Calu3 (cell line): ENCODE data around the gene LATS2. TPM values are rescaled to one million over a fixed set of nuclear protein-coding genes. Genes with fewer than 3 reads are reported as not detected.

Experiments
- BruUV-seq: library from RNA; stranded (reverse); fragments of 400-500 nt; replicated peaks from 2 replicates; lab custom pipeline; 2021; lab: Mats Ljungman, UMichigan
- CTCF ChIA-PET: fragments of 300-600 bp; sonication (Branson Sonifier 250); formaldehyde crosslinking; loops from one replicate; lab custom pipeline; 2022; ENCODE audit warnings: antibody characterized with exemption; lab: Charles Lee
- DNase-seq: peaks from one replicate; pipeline ENCODE4 v3.0.0; 2022
- H3K27ac Mint-ChIP-seq: one replicate; pipeline ENCODE4 v1.8.0; 2022; ENCODE audit warnings: mixed read lengths; ENCODE audit not compliant: unreplicated experiment
- H3K27me3 Mint-ChIP-seq: one replicate; pipeline ENCODE4 v1.8.0; 2022; ENCODE audit warnings: mixed read lengths; ENCODE audit not compliant: unreplicated experiment
- H3K36me3 Mint-ChIP-seq: one replicate; pipeline ENCODE4 v1.8.0; 2022; ENCODE audit warnings: mild to moderate bottlenecking, moderate library complexity, mixed read lengths; ENCODE audit not compliant: insufficient read depth, unreplicated experiment
- H3K4me1 Mint-ChIP-seq: one replicate; pipeline ENCODE4 v1.8.0; 2022; ENCODE audit warnings: mild to moderate bottlenecking, low read depth, mixed read lengths; ENCODE audit not compliant: unreplicated experiment
- H3K4me3 Mint-ChIP-seq: one replicate; pipeline ENCODE4 v1.8.0; 2022; ENCODE audit warnings: mild to moderate bottlenecking, low read depth, moderate library complexity, mixed read lengths; ENCODE audit not compliant: unreplicated experiment
- H3K9me3 Mint-ChIP-seq: one replicate; pipeline ENCODE4 v1.8.0; 2022; ENCODE audit warnings: low read depth, mixed read lengths; ENCODE audit not compliant: unreplicated experiment
- intact Hi-C: fragments of 100-400 bp; cut with micrococcal nuclease; formaldehyde crosslinking; loops from one replicate; pipeline ENCODE4 v1.10.0; 2022; ENCODE audit not compliant: unreplicated experiment
- total RNA-seq: library from RNA; stranded (reverse); gene quantifications from 2 replicates; pipeline ENCODE4 v1.2.3, GENCODE V29; 2022
- TF ChIP-seq, protein P1 (sequence below): fragments of 200-600 bp; IDR thresholded peaks from one replicate; pipeline ENCODE4 v1.8.0; 2022; ENCODE audit warnings: antibody characterized with exemption; ENCODE audit not compliant: unreplicated experiment

LATS2 gene
- total RNA-seq, 1 experiment from 2014 or later: 19.3 TPM

DNA sequence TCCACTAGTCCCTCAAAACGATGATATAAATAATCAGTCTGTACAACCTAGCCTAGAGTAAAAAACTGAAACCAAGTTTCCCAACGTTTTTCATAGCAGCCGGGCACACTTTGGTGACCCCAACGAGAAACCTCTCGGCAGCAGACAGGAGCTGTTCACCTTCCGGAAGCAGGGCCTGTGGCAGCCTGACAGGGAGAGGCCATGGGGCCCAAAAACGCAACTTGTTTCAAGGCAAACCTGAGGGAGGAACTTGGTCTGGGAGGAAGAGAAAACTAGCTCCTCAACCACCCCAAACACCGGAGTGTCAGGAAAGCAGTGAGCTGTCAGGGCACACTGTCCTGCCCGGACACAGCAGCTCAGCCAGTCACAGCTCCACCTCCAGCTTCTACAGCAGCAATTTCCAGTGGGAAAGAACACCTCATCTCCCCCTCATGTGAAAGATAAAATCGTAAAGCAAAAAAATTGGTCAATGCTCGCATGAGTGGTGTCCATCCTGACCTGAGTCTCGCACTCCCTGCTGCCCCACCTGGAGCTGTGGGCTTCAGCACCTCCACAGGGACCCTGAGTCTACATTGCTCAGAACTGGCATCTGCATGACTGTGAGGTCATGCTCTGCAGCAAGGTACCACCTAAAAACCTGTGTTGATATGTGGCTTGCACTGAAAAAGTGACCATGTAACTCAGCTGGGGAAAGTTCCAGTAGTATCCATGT is 40.6 kb upstream of the LATS2 start:
- H3K9me3 Mint-ChIP-seq: no peaks in the 10 kb centered on the region
- H3K27me3 Mint-ChIP-seq: no peaks in the 10 kb centered on the region
- H3K36me3 Mint-ChIP-seq: no peaks in the 10 kb centered on the region
- H3K27ac Mint-ChIP-seq: no peak overlapping the region
- DNase-seq: no peak
- no TSS peak for BruUV-seq
- CTCF ChIA-PET: no interaction called here
- TF ChIP-seq, protein P1, sequence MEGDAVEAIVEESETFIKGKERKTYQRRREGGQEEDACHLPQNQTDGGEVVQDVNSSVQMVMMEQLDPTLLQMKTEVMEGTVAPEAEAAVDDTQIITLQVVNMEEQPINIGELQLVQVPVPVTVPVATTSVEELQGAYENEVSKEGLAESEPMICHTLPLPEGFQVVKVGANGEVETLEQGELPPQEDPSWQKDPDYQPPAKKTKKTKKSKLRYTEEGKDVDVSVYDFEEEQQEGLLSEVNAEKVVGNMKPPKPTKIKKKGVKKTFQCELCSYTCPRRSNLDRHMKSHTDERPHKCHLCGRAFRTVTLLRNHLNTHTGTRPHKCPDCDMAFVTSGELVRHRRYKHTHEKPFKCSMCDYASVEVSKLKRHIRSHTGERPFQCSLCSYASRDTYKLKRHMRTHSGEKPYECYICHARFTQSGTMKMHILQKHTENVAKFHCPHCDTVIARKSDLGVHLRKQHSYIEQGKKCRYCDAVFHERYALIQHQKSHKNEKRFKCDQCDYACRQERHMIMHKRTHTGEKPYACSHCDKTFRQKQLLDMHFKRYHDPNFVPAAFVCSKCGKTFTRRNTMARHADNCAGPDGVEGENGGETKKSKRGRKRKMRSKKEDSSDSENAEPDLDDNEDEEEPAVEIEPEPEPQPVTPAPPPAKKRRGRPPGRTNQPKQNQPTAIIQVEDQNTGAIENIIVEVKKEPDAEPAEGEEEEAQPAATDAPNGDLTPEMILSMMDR: no peak
- no peaks in the 10 kb centered on the region for H3K4me1 Mint-ChIP-seq
- H3K4me3 Mint-ChIP-seq: no peak overlapping the region
- intact Hi-C loops: no loop called here

DNA sequence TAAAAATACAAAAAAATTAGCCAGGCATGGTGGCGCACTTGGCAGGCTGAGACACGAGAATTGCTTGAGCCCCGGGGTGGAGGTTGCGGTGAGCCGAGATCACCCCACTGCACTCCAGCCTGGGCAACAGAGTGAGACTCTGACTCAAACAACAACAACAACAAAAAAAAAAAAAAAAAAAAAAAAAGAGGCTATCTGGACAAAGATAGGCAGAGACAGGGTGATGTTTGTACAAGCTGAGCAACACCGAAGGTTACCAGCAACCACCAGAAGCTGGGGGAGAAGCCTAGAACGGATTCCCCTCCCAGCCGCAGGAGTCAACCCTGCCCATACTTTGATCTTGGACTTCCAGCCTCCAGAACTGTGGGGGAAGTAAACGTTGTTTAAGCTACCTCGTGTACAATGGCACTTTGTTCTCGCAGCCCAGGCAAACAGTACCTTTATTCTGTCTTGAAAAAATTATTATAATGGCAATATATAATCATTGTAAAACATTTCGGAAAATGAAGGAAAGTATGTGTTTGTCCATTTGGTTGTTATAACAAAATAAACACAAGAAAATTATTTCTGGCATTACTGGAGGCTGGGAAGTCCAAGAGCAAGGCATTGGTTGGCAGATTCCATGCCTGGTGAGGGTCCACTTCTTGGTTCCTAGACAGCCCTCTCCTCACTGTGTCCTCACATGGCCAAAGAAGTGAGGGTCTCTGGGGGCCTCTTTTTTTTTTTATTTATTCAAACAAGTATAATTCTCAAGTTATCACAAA is 39.8 kb upstream of the LATS2 start:
- intact Hi-C loops: no loop called here
- CTCF ChIA-PET: no interaction called here
- Mint-ChIP-seq H3K4me3 (no peak overlapping the region), H3K9me3 (no peaks in the 10 kb centered on the region), H3K27ac (no peak overlapping the region), H3K27me3 (no peaks in the 10 kb centered on the region), H3K4me1 (no peaks in the 10 kb centered on the region), H3K36me3 (no peaks in the 10 kb centered on the region)
- peak; percentile 7 for DNase-seq
- TF ChIP-seq, protein P1: no peak
- no TSS peak for BruUV-seq

DNA sequence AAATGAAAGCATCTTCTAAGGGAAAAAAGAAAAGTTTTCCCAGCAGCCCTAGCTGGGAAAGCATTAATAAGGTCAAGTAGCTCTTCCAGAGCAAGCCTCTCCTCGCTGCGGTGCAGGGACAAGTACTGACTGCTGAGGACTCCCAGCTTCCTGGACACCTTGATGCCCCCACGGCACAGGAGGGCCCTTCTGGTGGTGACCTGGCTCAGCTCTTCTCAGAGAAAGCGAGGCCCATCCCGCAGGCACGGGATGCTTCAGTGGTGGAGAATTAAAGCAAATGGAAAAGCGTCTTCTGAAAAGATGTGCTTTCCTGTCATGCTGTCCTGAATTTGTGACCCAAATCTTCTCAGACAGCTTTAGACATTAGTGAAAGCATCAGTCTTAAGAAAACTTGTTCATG is 38.8 kb upstream of the LATS2 start:
- H3K9me3 Mint-ChIP-seq: no peaks in the 10 kb centered on the region
- H3K27ac Mint-ChIP-seq: no peak overlapping the region
- intact Hi-C loops: no loop called here
- H3K36me3 Mint-ChIP-seq: no peaks in the 10 kb centered on the region
- BruUV-seq: no TSS peak
- no peaks in the 10 kb centered on the region for H3K27me3 Mint-ChIP-seq
- TF ChIP-seq, protein P1: no peak
- DNase-seq: no peak
- no peak overlapping the region for H3K4me3 Mint-ChIP-seq
- no peaks in the 10 kb centered on the region for H3K4me1 Mint-ChIP-seq
- CTCF ChIA-PET: no interaction called here

DNA sequence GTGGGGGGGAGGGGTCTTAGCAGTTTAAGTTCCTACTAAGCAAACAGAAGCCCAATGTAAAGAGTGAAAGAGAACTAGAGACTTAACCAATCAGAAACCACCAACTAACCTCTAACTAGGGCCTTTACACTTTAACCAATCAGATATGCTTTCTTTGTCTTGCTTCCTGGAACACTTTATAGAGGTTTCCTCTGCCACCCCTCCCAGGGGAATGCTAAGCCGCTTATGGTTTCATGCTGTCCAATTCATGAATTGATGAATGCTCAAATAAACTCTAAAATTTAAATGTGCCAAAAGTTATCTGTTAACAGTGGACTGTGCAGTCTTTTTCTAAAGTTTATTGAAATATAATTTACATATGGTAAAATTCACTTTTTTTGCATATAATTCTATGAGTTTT is 33.9 kb upstream of the LATS2 start:
- H3K27ac Mint-ChIP-seq: no peak overlapping the region
- intact Hi-C loops: no loop called here
- no TSS peak for BruUV-seq
- no peaks in the 10 kb centered on the region for H3K9me3 Mint-ChIP-seq
- no peaks in the 10 kb centered on the region for H3K27me3 Mint-ChIP-seq
- no peak overlapping the region for H3K4me3 Mint-ChIP-seq
- CTCF ChIA-PET: no interaction called here
- TF ChIP-seq, protein P1: no peak
- no peak for DNase-seq
- no peaks in the 10 kb centered on the region for H3K4me1 Mint-ChIP-seq
- H3K36me3 Mint-ChIP-seq: no peaks in the 10 kb centered on the region
